A549 (cell line): Measurements from ENCODE around the gene EVC. TPM values are rescaled to one million over a fixed set of nuclear protein-coding genes. Genes with fewer than 3 reads are reported as not detected.

Experiments
- ATAC-seq, 2 experiments: fragments of 200-7000 bp in 1 of 2; fragments of >200 bp in 1 of 2; cut with Nextera tagmentation in 1 of 2; cut with Tn5 transposase in 1 of 2; 3 replicates each; pipeline versions ENCODE4 v1.8.0 to v1.9.1; 2018 to 2020; ENCODE audit warnings: mild to moderate bottlenecking in 1 of 2, moderate library complexity in 1 of 2
- CTCF ChIA-PET: fragments of 300-600 bp; sonication (Branson Sonifier 250); formaldehyde crosslinking; extraction: SDS; loops from one replicate; lab custom pipeline; 2021; ENCODE audit warnings: antibody characterized with exemption, inconsistent platforms; lab: Yijun Ruan, JAX
- POLR2A ChIA-PET: fragments of 350-600 bp; formaldehyde crosslinking; extraction: SDS; loops from one replicate; lab custom pipeline; 2021; ENCODE audit warnings: antibody characterized with exemption, inconsistent platforms; lab: Yijun Ruan, JAX
- DNase-seq, 2 experiments: peaks; one replicate each; pipeline versions ENCODE4 v3.0.0 to v3.0.0-alpha.2; 2011 to 2016; ENCODE audit warnings: low read depth in 1 of 2, low spot score in 1 of 2
- FAIRE-seq: peaks from 2 replicates; lab custom pipeline; 2011; peaks lifted over from hg19 to GRCh38; lab: Jason Lieb, UNC
- H3K27ac ChIP-seq, 2 experiments: fragments of >200 bp; sonication (Bioruptor Twin); formaldehyde crosslinking; 3 replicates each; pipeline ENCODE4 v1.5.1; 2016 to 2017
- H3K4me1 ChIP-seq: fragments of >200 bp; sonication (Bioruptor Twin); formaldehyde crosslinking; 3 replicates; pipeline ENCODE4 v1.6.1; 2016
- H3K4me2 ChIP-seq: fragments of >200 bp; sonication (Bioruptor Twin); formaldehyde crosslinking; 3 replicates; pipeline ENCODE4 v1.6.1; 2016
- H3K4me3 ChIP-seq: fragments of >200 bp; sonication (Bioruptor Twin); formaldehyde crosslinking; 3 replicates; pipeline ENCODE4 v1.5.1; 2016
- H3K9me3 ChIP-seq: fragments of >200 bp; sonication (Bioruptor Twin); formaldehyde crosslinking; 3 replicates; pipeline ENCODE4 v1.6.1; 2016
- ATOH8 ChIP-seq: fragments of 250-450 bp; sonication (Bioruptor Pico); IDR thresholded peaks from 2 replicates; pipeline ENCODE4 v1.5.0; 2020; ENCODE audit warnings: low read depth, mild to moderate bottlenecking, moderate library complexity
- CBX2 ChIP-seq: fragments of 200-600 bp; sonication (generic); IDR thresholded peaks from 2 replicates; pipeline ENCODE4 v1.6.1; 2016; ENCODE audit warnings: low read depth, mild to moderate bottlenecking, borderline replicate concordance
- CBX8 ChIP-seq: fragments of 200-600 bp; sonication (generic); IDR thresholded peaks from 2 replicates; pipeline ENCODE4 v1.6.1; 2016
- CEBPB ChIP-seq, 2 experiments: fragments of >200 bp in 1 of 2; sonication (Bioruptor Twin) in 1 of 2; formaldehyde crosslinking in 1 of 2; IDR thresholded peaks; 2 replicates each; pipeline ENCODE4 v1.6.1; 2012 to 2016
- CHD2 ChIP-seq: fragments of 150-350 bp; IDR thresholded peaks from 2 replicates; pipeline ENCODE4 v1.6.1; 2014; ENCODE audit warnings: low read length; ENCODE audit not compliant: partially characterized antibody
- EHF ChIP-seq: fragments of 250-450 bp; sonication (Bioruptor Pico); IDR thresholded peaks from 2 replicates; pipeline ENCODE4 v1.5.0; 2020; ENCODE audit warnings: mild to moderate bottlenecking
- EHMT2 ChIP-seq: fragments of 200-600 bp; sonication (generic); IDR thresholded peaks from 2 replicates; pipeline ENCODE4 v1.6.1; 2016; ENCODE audit warnings: antibody characterized with exemption, low read depth, mild to moderate bottlenecking, moderate library complexity
- EP300 ChIP-seq, 2 experiments: fragments of >200 bp; sonication (Bioruptor Twin); formaldehyde crosslinking; IDR thresholded peaks; 2 replicates in 1 of 2; 3 replicates in 1 of 2; pipeline ENCODE4 v1.6.1; 2016 to 2017
- FOSB ChIP-seq: fragments of 250-450 bp; sonication (Bioruptor Pico); IDR thresholded peaks from 2 replicates; pipeline ENCODE4 v1.5.0; 2020; ENCODE audit warnings: mild to moderate bottlenecking, moderate library complexity
- FOXS1 ChIP-seq: fragments of 250-450 bp; sonication (Bioruptor Pico); IDR thresholded peaks from 2 replicates; pipeline ENCODE4 v1.5.0; 2020; ENCODE audit warnings: mild to moderate bottlenecking, moderate library complexity
- HDAC2 ChIP-seq: fragments of 200-600 bp; sonication (generic); IDR thresholded peaks from 2 replicates; pipeline ENCODE4 v1.6.1; 2016
- HOXA7 ChIP-seq: fragments of 250-450 bp; sonication (Bioruptor Pico); IDR thresholded peaks from 2 replicates; pipeline ENCODE4 v1.5.0; 2020; ENCODE audit warnings: mild to moderate bottlenecking, moderate library complexity
- HOXB13 ChIP-seq: fragments of 250-450 bp; sonication (Bioruptor Pico); IDR thresholded peaks from 2 replicates; pipeline ENCODE4 v1.5.0; 2020; ENCODE audit warnings: low read depth, mild to moderate bottlenecking, moderate library complexity
- HOXB5 ChIP-seq: fragments of 250-450 bp; sonication (Bioruptor Pico); IDR thresholded peaks from 2 replicates; pipeline ENCODE4 v1.5.0; 2020; ENCODE audit warnings: mild to moderate bottlenecking, moderate library complexity
- JUNB ChIP-seq: fragments of >200 bp; sonication (Bioruptor Twin); formaldehyde crosslinking; IDR thresholded peaks from 2 replicates; pipeline ENCODE4 v1.6.1; 2016
- KDM1A ChIP-seq: fragments of 200-600 bp; sonication (generic); IDR thresholded peaks from 2 replicates; pipeline ENCODE4 v1.6.1; 2016; ENCODE audit warnings: low read depth, mild to moderate bottlenecking
- KDM5A ChIP-seq: fragments of 200-600 bp; sonication (generic); IDR thresholded peaks from 2 replicates; pipeline ENCODE4 v1.6.1; 2016; ENCODE audit warnings: antibody characterized with exemption, mild to moderate bottlenecking
- MAZ ChIP-seq: fragments of 150-350 bp; IDR thresholded peaks from 2 replicates; pipeline ENCODE4 v1.6.1; 2014; ENCODE audit warnings: antibody characterized with exemption, low read depth, low read length, borderline replicate concordance
- MYC ChIP-seq: IDR thresholded peaks from 2 replicates; pipeline ENCODE4 v1.6.1; 2012; ENCODE audit warnings: mild to moderate bottlenecking, inconsistent platforms, low read length, improper control_type of control experiment, borderline replicate concordance
- NFE2L2 ChIP-seq: fragments of 150-350 bp; conservative IDR thresholded peaks from 2 replicates; pipeline ENCODE4 v1.6.1; 2014; ENCODE audit warnings: low read length
- NPAS2 ChIP-seq: fragments of 250-450 bp; sonication (Bioruptor Pico); IDR thresholded peaks from 2 replicates; pipeline ENCODE4 v1.8.0; 2022; ENCODE audit warnings: mild to moderate bottlenecking, moderate library complexity, borderline replicate concordance
- PHF8 ChIP-seq: fragments of 200-600 bp; sonication (generic); IDR thresholded peaks from 2 replicates; pipeline ENCODE4 v1.6.1; 2016; ENCODE audit warnings: low read depth, mild to moderate bottlenecking, antibody characterized with exemption, moderate library complexity, borderline replicate concordance
- POLR2AphosphoS2 ChIP-seq: conservative IDR thresholded peaks from 2 replicates; pipeline ENCODE4 v1.6.1; 2012; ENCODE audit warnings: low read length, improper control_type of control experiment, inconsistent platforms
- RARB ChIP-seq: fragments of 250-450 bp; sonication (Bioruptor Pico); IDR thresholded peaks from 2 replicates; pipeline ENCODE4 v1.8.0; 2021; ENCODE audit warnings: mild to moderate bottlenecking, moderate library complexity
- SMC3 ChIP-seq: fragments of >200 bp; sonication (Bioruptor Twin); formaldehyde crosslinking; IDR thresholded peaks from 3 replicates; pipeline ENCODE4 v1.6.1; 2018; ENCODE audit warnings: inconsistent platforms
- ZC3H11A ChIP-seq: fragments of 450-650 bp; IDR thresholded peaks from 2 replicates; pipeline ENCODE4 v1.6.1; 2014; ENCODE audit warnings: antibody characterized with exemption, mild to moderate bottlenecking
- ZFP36 ChIP-seq: fragments of 450-650 bp; IDR thresholded peaks from 2 replicates; pipeline ENCODE4 v1.6.1; 2014; ENCODE audit warnings: borderline replicate concordance; ENCODE audit not compliant: partially characterized antibody
- WGBS: methylation state at CpG from one replicate; pipeline ENCODE4 v1.1.6; 2017; ENCODE audit errors: missing lambda C conversion rate; 5-methylcytosine and 5-hydroxymethylcytosine counted together
- polyA plus RNA-seq, 4 experiments: library from polyadenylated mRNA; depleted of rRNA in 3 of 4; stranded (reverse); fragments of >200 nt; fragmentation: RNase III in 1 of 4; extraction: RNeasy Plus Mini Kit Qiagen cat#74134 plus additional on column Dnase treatment in 1 of 4; gene quantifications; 2 replicates in 3 of 4; 3 replicates in 1 of 4; pipeline ENCODE4 v1.2.3, GENCODE V29; 2011 to 2017
- TF ChIP-seq, protein P1 (sequence below): IDR thresholded peaks from 2 replicates; pipeline ENCODE4 v1.6.1; 2012
- TF ChIP-seq, protein P2 (sequence below): fragments of 250-450 bp; sonication (Bioruptor Pico); IDR thresholded peaks from 2 replicates; pipeline ENCODE4 v1.5.0; 2021; ENCODE audit warnings: mild to moderate bottlenecking, moderate library complexity, borderline replicate concordance
- TF ChIP-seq, protein P3 (sequence below): fragments of >200 bp; sonication (Bioruptor Twin); formaldehyde crosslinking; IDR thresholded peaks from 3 replicates; pipeline ENCODE4 v1.6.1; 2016
- TF ChIP-seq, protein P4 (sequence below): fragments of >200 bp; sonication (Bioruptor Twin); formaldehyde crosslinking; IDR thresholded peaks from 2 replicates; pipeline ENCODE4 v1.6.1; 2016
- TF ChIP-seq, protein P5 (sequence below): fragments of >200 bp; sonication (Bioruptor Twin); formaldehyde crosslinking; IDR thresholded peaks from 3 replicates; pipeline ENCODE4 v1.5.1; 2016

Gene EVC
- polyA plus RNA-seq, 2 of the 4 experiments (the other 2 are of a cell fraction), result 3.0 to 5.5 TPM

- no peak for FAIRE-seq
- no peak for ATAC-seq
- H3K4me3 ChIP-seq, result no peak overlapping the region
- H3K27ac ChIP-seq, result no peak overlapping the region
- TF ChIP-seq, protein P1, sequence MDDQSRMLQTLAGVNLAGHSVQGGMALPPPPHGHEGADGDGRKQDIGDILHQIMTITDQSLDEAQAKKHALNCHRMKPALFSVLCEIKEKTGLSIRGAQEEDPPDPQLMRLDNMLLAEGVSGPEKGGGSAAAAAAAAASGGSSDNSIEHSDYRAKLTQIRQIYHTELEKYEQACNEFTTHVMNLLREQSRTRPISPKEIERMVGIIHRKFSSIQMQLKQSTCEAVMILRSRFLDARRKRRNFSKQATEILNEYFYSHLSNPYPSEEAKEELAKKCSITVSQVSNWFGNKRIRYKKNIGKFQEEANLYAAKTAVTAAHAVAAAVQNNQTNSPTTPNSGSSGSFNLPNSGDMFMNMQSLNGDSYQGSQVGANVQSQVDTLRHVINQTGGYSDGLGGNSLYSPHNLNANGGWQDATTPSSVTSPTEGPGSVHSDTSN, result no peak
- TF ChIP-seq JUNB (no peak), CBX2 (no peak), HOXA7 (CRISPR knock-in tag) (no peak), SMC3 (no peak), PHF8 (no peak), HOXB5 (CRISPR knock-in tag) (no peak), HDAC2 (no peak), NPAS2 (CRISPR knock-in tag) (no peak), RARB (CRISPR knock-in tag) (no peak), CBX8 (no peak), EP300 (IDR thresholded peaks at IDR 0.05) (no peak), MAZ (no peak), CEBPB (IDR thresholded peaks at IDR 0.05) (no peak), ATOH8 (CRISPR knock-in tag) (no peak), KDM1A (no peak), FOXS1 (CRISPR knock-in tag) (no peak)
- TF ChIP-seq, protein P2, sequence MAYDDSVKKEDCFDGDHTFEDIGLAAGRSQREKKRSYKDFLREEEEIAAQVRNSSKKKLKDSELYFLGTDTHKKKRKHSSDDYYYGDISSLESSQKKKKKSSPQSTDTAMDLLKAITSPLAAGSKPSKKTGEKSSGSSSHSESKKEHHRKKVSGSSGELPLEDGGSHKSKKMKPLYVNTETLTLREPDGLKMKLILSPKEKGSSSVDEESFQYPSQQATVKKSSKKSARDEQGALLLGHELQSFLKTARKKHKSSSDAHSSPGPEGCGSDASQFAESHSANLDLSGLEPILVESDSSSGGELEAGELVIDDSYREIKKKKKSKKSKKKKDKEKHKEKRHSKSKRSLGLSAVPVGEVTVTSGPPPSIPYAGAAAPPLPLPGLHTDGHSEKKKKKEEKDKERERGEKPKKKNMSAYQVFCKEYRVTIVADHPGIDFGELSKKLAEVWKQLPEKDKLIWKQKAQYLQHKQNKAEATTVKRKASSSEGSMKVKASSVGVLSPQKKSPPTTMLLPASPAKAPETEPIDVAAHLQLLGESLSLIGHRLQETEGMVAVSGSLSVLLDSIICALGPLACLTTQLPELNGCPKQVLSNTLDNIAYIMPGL (CRISPR knock-in tag), result no peak
- TF ChIP-seq, protein P3, sequence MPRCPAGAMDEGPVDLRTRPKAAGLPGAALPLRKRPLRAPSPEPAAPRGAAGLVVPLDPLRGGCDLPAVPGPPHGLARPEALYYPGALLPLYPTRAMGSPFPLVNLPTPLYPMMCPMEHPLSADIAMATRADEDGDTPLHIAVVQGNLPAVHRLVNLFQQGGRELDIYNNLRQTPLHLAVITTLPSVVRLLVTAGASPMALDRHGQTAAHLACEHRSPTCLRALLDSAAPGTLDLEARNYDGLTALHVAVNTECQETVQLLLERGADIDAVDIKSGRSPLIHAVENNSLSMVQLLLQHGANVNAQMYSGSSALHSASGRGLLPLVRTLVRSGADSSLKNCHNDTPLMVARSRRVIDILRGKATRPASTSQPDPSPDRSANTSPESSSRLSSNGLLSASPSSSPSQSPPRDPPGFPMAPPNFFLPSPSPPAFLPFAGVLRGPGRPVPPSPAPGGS, result no peak
- H3K9me3 ChIP-seq, result no peaks in the 10 kb centered on the region
- WGBS, result 85% methylated on average over 3 of the region's 3 CpGs
- DNase-seq, result no peak
- POLR2A ChIA-PET, result no interaction called here
- peaks cover 3% of the 10 kb centered on the region; the same call in 1 of the 3 replicates for H3K4me1 ChIP-seq
- H3K4me2 ChIP-seq, result no peak overlapping the region
- CTCF ChIA-PET, result interaction anchor here (0.9 to 2.5 kb wide), 8 partner anchors 9 to 742 kb away, joined by 3 to 13 read pairs (median 5); partner anchors contain the start of gene EVC2
These were observed 80.7 kb downstream of the EVC start for GRCh38 chr4:5791654-5792053.

GRCh38 chr4:5793514-5793913 is 82.5 kb downstream of the EVC start:
- no peak for ATAC-seq
- Histone ChIP-seq H3K27ac (no peak overlapping the region), H3K4me2 (no peak overlapping the region), H3K9me3 (no peaks in the 10 kb centered on the region), H3K4me1 (peaks cover 3% of the 10 kb centered on the region; the same call in 1 of the 3 replicates), H3K4me3 (no peak overlapping the region)
- no peak for DNase-seq
- TF ChIP-seq ZFP36 (no peak), POLR2AphosphoS2 (no peak), HOXB13 (no peak), KDM5A (no peak), EHMT2 (no peak), NFE2L2 (no peak), MYC (no peak), EHF (CRISPR knock-in tag) (no peak), SMC3 (no peak), ZC3H11A (no peak), FOSB (CRISPR knock-in tag) (no peak), PHF8 (no peak), CHD2 (no peak)
- TF ChIP-seq, protein P4, sequence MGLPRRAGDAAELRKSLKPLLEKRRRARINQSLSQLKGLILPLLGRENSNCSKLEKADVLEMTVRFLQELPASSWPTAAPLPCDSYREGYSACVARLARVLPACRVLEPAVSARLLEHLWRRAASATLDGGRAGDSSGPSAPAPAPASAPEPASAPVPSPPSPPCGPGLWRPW, result no peak
- TF ChIP-seq, protein P5, sequence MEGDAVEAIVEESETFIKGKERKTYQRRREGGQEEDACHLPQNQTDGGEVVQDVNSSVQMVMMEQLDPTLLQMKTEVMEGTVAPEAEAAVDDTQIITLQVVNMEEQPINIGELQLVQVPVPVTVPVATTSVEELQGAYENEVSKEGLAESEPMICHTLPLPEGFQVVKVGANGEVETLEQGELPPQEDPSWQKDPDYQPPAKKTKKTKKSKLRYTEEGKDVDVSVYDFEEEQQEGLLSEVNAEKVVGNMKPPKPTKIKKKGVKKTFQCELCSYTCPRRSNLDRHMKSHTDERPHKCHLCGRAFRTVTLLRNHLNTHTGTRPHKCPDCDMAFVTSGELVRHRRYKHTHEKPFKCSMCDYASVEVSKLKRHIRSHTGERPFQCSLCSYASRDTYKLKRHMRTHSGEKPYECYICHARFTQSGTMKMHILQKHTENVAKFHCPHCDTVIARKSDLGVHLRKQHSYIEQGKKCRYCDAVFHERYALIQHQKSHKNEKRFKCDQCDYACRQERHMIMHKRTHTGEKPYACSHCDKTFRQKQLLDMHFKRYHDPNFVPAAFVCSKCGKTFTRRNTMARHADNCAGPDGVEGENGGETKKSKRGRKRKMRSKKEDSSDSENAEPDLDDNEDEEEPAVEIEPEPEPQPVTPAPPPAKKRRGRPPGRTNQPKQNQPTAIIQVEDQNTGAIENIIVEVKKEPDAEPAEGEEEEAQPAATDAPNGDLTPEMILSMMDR, result no peak
- TF ChIP-seq, protein P1, result no peak
- 91% methylated on average over 13 of the region's 13 CpGs for WGBS
- ChIA-PET CTCF (no interaction called here), POLR2A (no interaction called here)
- FAIRE-seq, result no peak
